CD14-positive monocyte (primary cell): ENCODE measurements around the gene NPIPB6. TPM values are rescaled to one million over a fixed set of nuclear protein-coding genes. Genes with fewer than 3 reads are reported as not detected.

ENCODE experiments used
- DNase-seq, 3 donors: peaks; one replicate each; pipeline ENCODE4 v3.0.0-alpha.2; 2011 to 2022
- H2AFZ ChIP-seq: 2 replicates; pipeline ENCODE4 v1.6.0; 2012; ENCODE audit warnings: mild to moderate bottlenecking, low read depth, low read length, inconsistent platforms; ENCODE audit not compliant: insufficient read depth, poor library complexity, severe bottlenecking
- H3K27ac ChIP-seq, 2 donors: 1 replicate in 1 of 2; 2 replicates in 1 of 2; pipeline ENCODE4 v1.5.1; 2012 to 2013; ENCODE audit warnings: low read length in 2 of 2, control low read depth in 1 of 2, inconsistent platforms in 1 of 2, low read depth in 1 of 2, mild to moderate bottlenecking in 1 of 2
- H3K27me3 ChIP-seq, 2 donors: one replicate each; pipeline versions ENCODE4 v1.6.0 to v1.6.1; 2011 to 2013; ENCODE audit warnings: low read length in 2 of 2; ENCODE audit not compliant: control insufficient read depth in 2 of 2, insufficient read depth in 2 of 2
- H3K36me3 ChIP-seq, 2 donors: replicated peaks in 1 of 2; 1 replicate in 1 of 2; 2 replicates in 1 of 2; pipeline versions ENCODE4 v1.5.1 to v1.6.1; 2012 to 2013; ENCODE audit warnings: low read length in 2 of 2, control low read depth in 1 of 2, inconsistent platforms in 1 of 2, mild to moderate bottlenecking in 1 of 2; ENCODE audit not compliant: insufficient read depth in 2 of 2, control insufficient read depth in 1 of 2
- H3K4me1 ChIP-seq, 2 donors: 1 replicate in 1 of 2; 2 replicates in 1 of 2; pipeline versions ENCODE4 v1.5.1 to v1.6.1; 2012 to 2013; ENCODE audit warnings: low read length in 2 of 2, control low read depth in 1 of 2, inconsistent platforms in 1 of 2, mild to moderate bottlenecking in 1 of 2, moderate library complexity in 1 of 2; ENCODE audit not compliant: insufficient read depth in 2 of 2, control insufficient read depth in 1 of 2
- H3K4me2 ChIP-seq: replicated peaks from 2 replicates; pipeline ENCODE3; 2012; ENCODE audit warnings: low read length, moderate library complexity, mild to moderate bottlenecking; ENCODE audit not compliant: poor library complexity, severe bottlenecking; ENCODE audit errors: extremely low read depth
- H3K4me3 ChIP-seq, 3 experiments: fragments of 200-600 bp in 1 of 3; sonication (generic) in 1 of 3; replicated peaks in 1 of 3; 1 replicate in 2 of 3; 2 replicates in 1 of 3; pipeline ENCODE4 v1.5.1; 2011 to 2013; ENCODE audit warnings: low read length in 3 of 3, mild to moderate bottlenecking in 3 of 3, control low read depth in 2 of 3, low read depth in 2 of 3, inconsistent platforms in 1 of 3, moderate library complexity in 1 of 3
- H3K79me2 ChIP-seq: 2 replicates; pipeline ENCODE4 v1.6.0; 2012; ENCODE audit warnings: mild to moderate bottlenecking, control low read depth, inconsistent platforms, low read length, moderate library complexity; ENCODE audit not compliant: insufficient read depth
- H3K9ac ChIP-seq: 2 replicates; pipeline ENCODE4 v1.6.0; 2017; ENCODE audit warnings: low read length, mild to moderate bottlenecking; ENCODE audit not compliant: insufficient read depth, poor library complexity, severe bottlenecking
- H3K9me3 ChIP-seq, 2 donors: replicated peaks in 1 of 2; 1 replicate in 1 of 2; 2 replicates in 1 of 2; pipeline versions ENCODE4 v1.5.1 to v1.6.1; 2012 to 2013; ENCODE audit warnings: low read length in 2 of 2, control low read depth in 1 of 2; ENCODE audit not compliant: control insufficient read depth in 1 of 2, insufficient read depth in 1 of 2
- H4K20me1 ChIP-seq: 2 replicates; pipeline ENCODE4 v1.6.0; 2012; ENCODE audit warnings: mild to moderate bottlenecking, low read length, control low read depth, moderate library complexity; ENCODE audit not compliant: insufficient read depth
- H3K27ac Mint-ChIP-seq, 7 donors: one replicate each; pipeline ENCODE4 v1.8.0; 2020; ENCODE audit warnings: mild to moderate bottlenecking in 7 of 7, mixed read lengths in 7 of 7, moderate library complexity in 6 of 7, inconsistent platforms in 2 of 7
- H3K27me3 Mint-ChIP-seq, 3 donors: one replicate each; pipeline ENCODE4 v1.8.0; 2021 to 2022; ENCODE audit warnings: low read depth in 3 of 3, mild to moderate bottlenecking in 3 of 3, mixed read lengths in 3 of 3, moderate library complexity in 3 of 3, inconsistent platforms in 1 of 3
- H3K36me3 Mint-ChIP-seq, 2 donors: one replicate each; pipeline ENCODE4 v1.8.0; 2020; ENCODE audit warnings: mixed read lengths in 2 of 2, inconsistent platforms in 1 of 2, mild to moderate bottlenecking in 1 of 2
- H3K4me1 Mint-ChIP-seq: one replicate; pipeline ENCODE4 v1.8.0; 2020; ENCODE audit warnings: mild to moderate bottlenecking, mixed read lengths
- H3K4me3 Mint-ChIP-seq, 2 donors: one replicate each; pipeline ENCODE4 v1.8.0; 2020; ENCODE audit warnings: mild to moderate bottlenecking in 2 of 2, mixed read lengths in 2 of 2, moderate library complexity in 1 of 2
- H3K9me3 Mint-ChIP-seq, 7 donors: one replicate each; pipeline ENCODE4 v1.8.0; 2020 to 2022; ENCODE audit warnings: mixed read lengths in 7 of 7, mild to moderate bottlenecking in 6 of 7, moderate library complexity in 6 of 7, inconsistent platforms in 2 of 7
- CTCF ChIP-seq: fragments of 200-600 bp; IDR thresholded peaks from one replicate; pipeline ENCODE4 v1.8.0; 2022; ENCODE audit warnings: antibody characterized with exemption, mild to moderate bottlenecking
- WGBS: methylation state at CpG from one replicate; pipeline ENCODE4 v1.1.5; 2013; ENCODE audit warnings: missing lambda C conversion rate; ENCODE audit not compliant: insufficient coverage; 5-methylcytosine and 5-hydroxymethylcytosine counted together
- intact Hi-C, 2 donors: fragments of 100-400 bp; cut with micrococcal nuclease; formaldehyde crosslinking; loops; one replicate each; pipeline versions ENCODE4 v1.15.0 to v1.15.1; 2023
- polyA plus RNA-seq, 3 donors: library from polyadenylated mRNA; depleted of rRNA in 1 of 3; unstranded in 2 of 3; stranded (reverse) in 1 of 3; fragments of 300-500 nt in 2 of 3; fragments of >200 nt in 1 of 3; fragmentation: Illumina TruSeq in 2 of 3; gene quantifications; 1 replicate in 2 of 3; 2 replicates in 1 of 3; pipeline ENCODE4 v1.2.3, GENCODE V29; 2012 to 2021

Gene NPIPB6
- polyA plus RNA-seq, 3 donors, result 0.16 to 0.89 (median 0.17) TPM

GRCh38 chr16:28297308-28297707 is 66.0 kb downstream of the NPIPB6 start:
- TF ChIP-seq CTCF, result no peak
- Mint-ChIP-seq H3K4me1 (peaks cover 7% of the 10 kb centered on the region), H3K27me3 (peaks cover 24 to 37% (median 33%) of the 10 kb centered on the region in 3 donors), H3K9me3 (peaks cover 0 to 2% (median 0%) of the 10 kb centered on the region in 7 donors), H3K27ac (no peak overlapping the region), H3K4me3 (no peak overlapping the region), H3K36me3 (no peaks in the 10 kb centered on the region)
- Histone ChIP-seq H3K36me3 (no peaks in the 10 kb centered on the region), H3K4me1 (peaks cover 10 to 12% of the 10 kb centered on the region in 2 donors), H3K9ac (no peak overlapping the region), H3K27ac (no peak overlapping the region), H4K20me1 (no peaks in the 10 kb centered on the region), H3K4me3 (no peak overlapping the region), H3K27me3 (peaks cover 0 to 23% of the 10 kb centered on the region in 2 donors), H3K79me2 (no peaks in the 10 kb centered on the region), H2AFZ (no peak overlapping the region), H3K4me2 (no peak overlapping the region), H3K9me3 (no peaks in the 10 kb centered on the region)
- intact Hi-C loops, result no loop called here
- no peak for DNase-seq
- 14% methylated on average over 2 of the region's 2 CpGs for WGBS

- peaks cover 24 to 44% (median 35%) of the 10 kb centered on the region in 3 donors for H3K27me3 Mint-ChIP-seq
- H3K9ac ChIP-seq, result no peak overlapping the region
- H3K27me3 ChIP-seq, result peaks cover 0 to 28% of the 10 kb centered on the region in 2 donors
- DNase-seq, result no peak
- no peak overlapping the region for H3K27ac ChIP-seq
- H3K4me3 Mint-ChIP-seq, result peak overlapping the region in 1 of 2 donors; percentile 44
- H3K4me3 ChIP-seq, result no peak overlapping the region
- TF ChIP-seq CTCF, result no peak
- H3K79me2 ChIP-seq, result no peaks in the 10 kb centered on the region
- no peaks in the 10 kb centered on the region for H4K20me1 ChIP-seq
- 95% methylated on average over 5 of the region's 11 CpGs for WGBS
- peaks cover 19% of the 10 kb centered on the region for H3K4me1 Mint-ChIP-seq
- no peak overlapping the region for H2AFZ ChIP-seq
- no peaks in the 10 kb centered on the region for H3K36me3 ChIP-seq
- intact Hi-C loops, result no loop called here
- H3K4me1 ChIP-seq, result peaks cover 13 to 16% of the 10 kb centered on the region in 2 donors
- H3K4me2 ChIP-seq, result no peak overlapping the region
- H3K9me3 Mint-ChIP-seq, result peaks cover 0 to 2% (median 0%) of the 10 kb centered on the region in 7 donors
- H3K9me3 ChIP-seq, result no peaks in the 10 kb centered on the region
- H3K27ac Mint-ChIP-seq, result no peak overlapping the region
- no peaks in the 10 kb centered on the region for H3K36me3 Mint-ChIP-seq
These were observed 68.0 kb downstream of the NPIPB6 start for GRCh38 chr16:28295276-28295675.
